GM18861 (cell line): ENCODE measurements around the gene MROH7.

Experiments used
- ATAC-seq: cut with Tn5 transposase; IDR thresholded peaks from one replicate; pipeline ENCODE4 v1.9.1; 2021; ENCODE audit not compliant: unreplicated experiment

Gene MROH7

DNA sequence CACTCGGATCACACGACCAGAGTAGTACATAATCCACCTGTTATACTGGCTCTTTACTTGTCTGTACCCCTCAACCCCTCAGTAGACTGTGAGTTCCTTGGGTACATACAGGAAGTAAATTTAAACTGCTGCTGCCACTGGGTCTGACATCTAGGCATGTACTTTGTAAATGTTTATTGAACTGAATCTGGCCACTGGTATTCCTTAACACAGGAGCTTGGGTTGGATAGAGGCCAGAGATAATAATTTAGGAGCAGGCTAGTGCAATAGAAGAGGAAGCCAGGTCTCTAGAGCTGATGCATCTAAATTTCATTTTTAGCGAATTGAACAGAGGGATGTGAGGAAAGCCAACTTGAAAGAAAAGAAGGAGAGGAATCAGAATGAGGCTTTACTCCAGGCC lies 86.4 kb downstream of the MROH7 start:
- no peak for ATAC-seq

DNA sequence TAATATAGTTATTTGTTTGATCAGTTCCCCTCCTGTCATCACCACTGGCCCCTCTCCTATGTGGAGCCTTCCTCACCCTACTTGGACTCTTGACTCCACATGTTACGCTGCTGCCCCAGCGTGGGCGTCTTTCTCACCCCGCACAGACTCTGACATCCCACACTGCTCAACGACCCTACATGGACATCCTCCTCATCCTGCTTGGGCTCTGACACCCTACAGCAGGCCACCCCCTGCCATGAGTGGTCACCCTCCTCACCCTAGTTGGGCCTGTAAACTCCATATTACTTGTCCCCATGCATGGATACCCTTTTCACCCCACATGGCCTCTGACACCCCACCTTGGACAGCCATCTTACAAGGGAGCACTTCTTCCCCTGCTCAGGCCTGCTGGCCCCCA lies 95.1 kb downstream of the MROH7 start:
- ATAC-seq = no peak

DNA sequence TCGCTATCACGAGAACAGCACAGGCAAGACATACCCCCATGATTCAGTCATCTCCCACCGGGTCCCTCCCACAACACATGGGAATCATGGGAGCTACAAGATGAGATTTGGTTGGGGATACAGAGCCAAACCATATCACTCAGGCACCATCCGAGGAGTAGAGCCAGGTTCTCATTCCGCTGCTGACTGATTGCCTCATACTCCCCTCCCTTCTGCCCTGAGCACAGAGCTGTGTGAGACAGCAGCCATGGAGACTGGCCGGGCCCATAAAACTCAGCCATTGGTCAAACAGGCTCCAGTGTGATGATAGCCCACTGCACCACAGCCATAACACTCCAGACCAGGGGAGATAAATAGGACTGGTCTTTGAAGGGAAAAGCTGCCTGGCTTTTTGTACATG lies 96.7 kb downstream of the MROH7 start:
- no peak for ATAC-seq

DNA sequence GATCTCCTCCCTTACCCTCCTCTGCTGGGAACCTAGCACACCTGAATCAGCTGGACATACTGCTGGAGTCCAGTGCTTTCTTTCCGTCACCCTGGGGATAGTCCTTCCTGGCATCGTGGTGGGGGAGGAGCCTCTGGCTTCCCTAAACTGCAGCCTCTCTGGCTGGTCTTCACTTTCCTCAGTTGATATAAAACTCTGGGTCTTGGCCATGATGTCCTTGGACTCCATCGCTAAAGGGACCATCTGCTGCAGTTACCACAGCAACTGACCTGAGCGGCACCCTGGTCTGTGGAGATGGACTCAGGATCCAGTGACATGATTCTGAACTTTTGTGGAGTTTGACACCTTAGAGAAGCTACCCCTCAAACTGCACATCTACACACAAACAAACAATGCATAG lies 99.9 kb downstream of the MROH7 start:
- no peak for ATAC-seq

DNA sequence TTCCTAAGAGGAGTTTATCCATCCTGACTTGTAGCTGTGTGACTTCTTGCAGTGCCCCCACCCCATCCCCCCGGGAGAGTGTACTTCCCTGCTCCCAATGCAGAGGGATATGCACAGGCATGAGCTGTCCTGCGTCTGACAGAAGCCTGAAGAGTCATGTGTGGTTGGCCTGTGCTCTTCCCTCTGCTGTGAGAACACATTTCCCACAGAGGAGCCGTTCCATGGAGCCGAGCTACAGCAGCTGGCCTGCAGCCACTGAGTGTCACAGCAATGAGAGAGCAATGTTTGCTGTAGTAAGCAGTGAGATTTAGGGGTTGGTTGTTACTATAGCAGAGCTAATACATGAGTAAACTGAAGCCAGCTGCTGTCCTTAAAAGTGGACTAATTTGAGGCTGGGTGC lies 100.7 kb downstream of the MROH7 start:
- no peak for ATAC-seq

DNA sequence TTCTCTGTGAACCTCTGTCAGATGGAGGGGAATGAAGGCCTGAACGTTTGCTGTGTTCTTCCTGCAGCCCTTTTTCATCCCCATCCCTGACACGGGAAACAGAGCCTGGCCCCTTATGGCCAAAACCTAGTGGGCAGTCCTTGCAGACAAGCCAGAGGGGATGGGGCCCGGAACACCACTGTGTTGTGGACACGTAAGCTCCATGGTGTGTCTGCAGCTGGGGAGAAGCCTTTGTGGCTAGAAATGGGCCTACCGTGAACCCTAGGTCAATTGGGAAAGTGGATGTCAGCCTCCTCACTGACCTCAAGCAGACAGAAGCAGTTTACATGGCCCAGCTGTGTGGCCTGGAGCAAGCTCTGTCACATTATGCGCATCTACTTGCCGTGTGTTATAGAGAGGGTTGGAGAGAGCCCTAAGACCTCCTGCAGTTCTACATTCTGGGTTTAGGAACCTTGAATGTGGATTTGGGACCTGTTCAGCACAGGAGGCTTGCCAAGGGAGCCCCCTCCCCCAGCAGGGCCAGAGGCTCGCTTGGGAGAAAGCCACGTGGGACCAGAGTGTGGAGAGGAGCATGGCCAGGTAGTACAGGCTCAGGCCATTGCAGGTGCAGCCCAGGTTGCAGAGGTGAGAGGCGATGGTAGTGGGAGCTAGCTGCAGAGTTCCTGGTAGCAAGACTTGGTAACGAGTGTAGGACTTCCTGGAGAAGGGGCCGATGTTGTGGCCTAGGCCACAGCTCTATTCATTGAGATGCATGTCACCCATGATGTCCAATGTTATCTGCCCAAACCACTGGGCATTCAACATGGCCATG lies 102.0 kb downstream of the MROH7 start:
- ATAC-seq = no peak

DNA sequence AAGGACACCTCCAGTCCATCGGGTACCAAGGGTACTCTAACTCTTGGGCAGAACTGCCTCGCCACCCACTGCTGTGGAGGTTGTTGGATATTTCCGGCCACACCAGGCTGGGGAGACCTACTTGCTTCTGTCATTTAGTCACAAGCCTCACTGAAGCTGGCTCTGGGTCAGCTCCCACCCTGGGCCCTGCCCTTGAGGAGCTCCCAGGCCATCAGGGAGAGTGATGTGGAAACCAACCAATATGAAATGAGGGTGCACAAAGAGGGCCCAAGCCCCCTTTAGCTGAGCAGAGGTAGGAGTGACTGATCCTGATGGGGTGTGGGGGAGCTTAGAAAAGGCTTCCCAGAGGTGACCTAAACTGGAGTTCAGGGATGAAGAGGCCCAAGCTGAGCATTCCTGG lies 103.1 kb downstream of the MROH7 start:
- ATAC-seq = no peak

DNA sequence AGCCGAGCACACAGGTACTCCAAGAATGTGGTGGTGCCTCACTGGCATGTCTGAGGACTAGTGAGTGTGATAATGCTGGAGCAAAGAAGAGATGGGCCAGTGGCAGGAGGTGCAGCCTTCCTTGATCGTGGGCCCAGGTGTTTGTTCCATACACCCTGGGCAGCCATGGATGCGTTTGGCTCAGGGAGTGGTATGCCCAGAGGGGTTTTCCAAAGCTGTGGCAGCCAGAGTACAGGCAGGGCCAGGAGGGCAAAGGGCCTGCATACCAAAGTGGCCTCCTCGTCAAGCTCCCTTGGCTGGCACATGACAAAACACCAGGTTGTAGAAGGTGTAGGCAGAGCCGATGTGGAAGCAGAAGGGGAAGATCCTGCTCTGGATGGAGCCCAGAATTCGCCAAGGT lies 103.7 kb downstream of the MROH7 start:
- no peak for ATAC-seq

DNA sequence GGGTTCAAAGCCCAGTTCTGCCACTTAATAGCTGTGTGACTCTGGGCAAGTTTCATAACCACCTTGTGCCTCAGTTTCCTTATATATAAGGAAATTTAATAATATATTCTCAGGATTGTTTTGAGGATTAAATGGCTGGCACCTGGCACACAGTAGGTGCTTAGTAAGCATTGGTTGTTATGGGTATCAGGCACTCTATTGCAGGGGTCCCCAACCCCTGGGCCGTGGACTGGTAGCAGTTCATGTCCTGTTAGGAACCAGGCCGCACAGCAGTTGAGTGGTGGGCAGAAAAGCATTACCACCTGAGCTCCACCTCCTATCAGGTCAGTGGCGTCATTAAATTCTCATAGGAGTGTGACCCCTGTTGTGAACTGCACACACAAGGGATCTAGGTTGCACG lies 104.3 kb downstream of the MROH7 start:
- no peak for ATAC-seq

DNA sequence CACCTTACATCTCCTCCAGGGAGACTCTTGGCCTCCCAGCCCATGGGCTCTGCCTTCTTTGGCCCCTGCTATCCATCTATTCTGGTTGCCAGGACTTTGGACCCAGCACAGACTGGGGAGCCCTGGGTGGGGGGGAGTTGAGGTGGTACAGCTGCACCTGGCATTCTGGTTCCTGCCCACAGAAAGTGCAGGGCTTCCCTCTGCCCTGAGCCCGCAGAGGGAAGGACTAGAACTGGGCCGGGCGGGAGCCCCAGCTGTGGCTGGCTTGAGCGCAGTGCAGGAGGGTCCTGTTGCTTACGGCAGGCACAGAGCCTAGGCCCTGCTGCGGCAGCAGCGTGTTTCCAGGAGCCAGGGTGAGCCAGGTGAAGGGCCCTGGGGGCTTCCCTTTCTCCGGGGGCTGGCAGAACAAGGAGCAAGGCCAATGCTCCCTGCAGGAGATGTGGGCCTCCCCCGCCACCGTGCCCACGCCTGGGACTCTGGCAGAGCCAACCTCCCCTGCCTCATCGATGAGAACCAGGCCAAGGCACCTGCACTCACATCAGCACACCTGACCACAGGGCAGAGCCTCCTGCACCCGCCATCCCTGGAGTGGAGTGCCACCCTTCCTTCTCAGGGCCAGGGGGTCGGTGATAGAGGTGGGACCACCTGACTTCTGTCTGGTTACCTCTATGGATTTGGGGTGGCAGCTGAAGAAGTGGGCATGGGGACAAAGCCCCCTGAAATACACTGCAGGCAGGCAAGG lies 106.7 kb downstream of the MROH7 start:
- no peak for ATAC-seq

DNA sequence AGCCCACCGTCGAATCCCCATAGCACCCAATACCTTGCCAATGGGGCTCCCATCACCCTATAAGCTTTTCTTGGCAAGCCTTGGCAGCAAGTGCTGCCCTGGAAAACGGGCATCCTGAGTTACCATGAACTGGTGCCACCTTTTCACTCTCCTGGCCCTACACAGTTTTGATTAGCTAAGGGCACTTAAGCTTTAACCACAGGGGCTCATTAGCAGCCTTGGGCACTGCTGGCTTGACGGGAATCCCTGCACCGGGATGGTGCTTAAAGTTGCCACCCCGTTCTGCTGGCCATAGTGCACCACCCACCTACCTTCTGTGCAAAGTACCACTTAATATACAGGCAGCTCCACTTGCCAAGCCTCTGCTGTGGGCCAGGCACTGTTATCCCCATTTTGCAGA lies 109.0 kb downstream of the MROH7 start:
- ATAC-seq = no peak

DNA sequence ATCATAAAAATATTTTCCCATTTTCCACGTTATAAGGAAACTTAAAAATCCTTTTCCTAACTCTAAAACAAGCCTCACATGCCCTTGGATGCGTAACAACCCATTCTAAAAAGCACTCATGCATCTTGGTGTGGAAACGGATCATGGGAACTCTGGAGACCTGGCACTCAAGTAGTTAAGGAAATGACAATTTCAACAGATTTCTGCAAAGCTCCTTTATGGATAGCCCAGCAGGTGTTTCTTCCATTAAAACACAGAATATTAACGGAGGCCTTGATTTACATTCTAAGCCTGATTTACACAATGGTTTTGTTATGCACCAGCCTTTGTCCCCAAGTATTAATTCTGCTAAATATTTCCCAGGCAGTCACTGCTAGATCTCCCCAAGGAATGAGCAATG lies 109.8 kb downstream of the MROH7 start:
- no peak for ATAC-seq

DNA sequence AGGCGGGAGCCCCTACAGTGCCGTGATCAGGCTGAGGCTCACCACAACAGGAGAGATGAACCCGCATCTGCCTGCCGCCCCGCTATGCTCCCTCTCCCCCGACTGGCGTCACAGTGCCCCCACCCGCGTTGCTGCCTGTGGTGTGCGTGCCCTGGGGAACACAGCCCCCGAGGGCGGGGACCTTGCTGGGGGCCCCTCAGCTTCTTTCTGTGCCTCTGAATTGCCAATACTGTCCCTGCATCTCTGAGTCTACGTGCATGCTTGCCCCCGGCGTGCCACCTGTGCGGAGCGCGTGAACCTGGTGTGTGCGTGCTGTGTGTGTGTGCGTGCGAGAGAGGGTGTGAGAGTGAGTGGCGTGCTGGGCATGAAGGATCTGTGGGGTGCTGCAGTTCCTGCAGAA lies 112.5 kb downstream of the MROH7 start:
- ATAC-seq = no peak

DNA sequence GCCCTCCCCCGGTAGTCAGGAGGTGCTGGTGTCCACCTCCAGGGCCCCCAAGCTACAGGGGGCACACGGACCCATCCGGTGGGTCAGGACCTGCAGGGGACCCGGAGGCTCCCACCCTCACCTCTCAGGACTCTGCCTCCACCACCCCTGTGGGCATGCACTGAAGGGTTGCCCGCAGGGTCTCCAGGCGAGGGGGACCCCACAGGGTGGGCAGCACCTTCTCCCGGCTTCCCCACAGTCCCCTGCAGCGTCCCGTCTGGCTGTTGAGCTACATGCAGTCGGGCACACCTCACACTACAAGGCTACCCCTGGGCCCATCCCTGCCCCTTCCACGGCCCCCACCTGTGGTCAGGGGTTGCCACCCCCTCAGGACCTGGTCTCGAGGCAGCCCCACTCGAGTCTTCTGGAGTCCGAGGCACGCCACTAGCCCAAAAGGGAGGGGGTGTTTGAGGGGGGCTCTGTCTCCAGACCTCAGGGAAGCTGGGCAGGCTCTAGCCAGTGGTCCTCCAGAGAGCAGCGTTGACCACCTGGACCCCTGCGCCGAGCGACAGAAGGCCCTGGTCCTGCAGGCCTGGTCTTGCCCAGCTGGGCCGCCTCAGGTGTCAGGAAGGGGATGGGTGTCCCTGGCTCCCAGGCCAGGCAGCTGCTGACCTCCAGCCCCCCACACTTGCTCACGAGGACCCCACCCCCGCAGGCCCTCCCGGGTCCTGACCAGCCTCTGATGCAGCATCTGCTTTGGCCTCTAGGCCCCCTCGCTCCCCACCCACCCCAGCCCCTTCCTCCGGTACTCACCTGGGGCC lies 113.1 kb downstream of the MROH7 start:
- ATAC-seq = no peak

DNA sequence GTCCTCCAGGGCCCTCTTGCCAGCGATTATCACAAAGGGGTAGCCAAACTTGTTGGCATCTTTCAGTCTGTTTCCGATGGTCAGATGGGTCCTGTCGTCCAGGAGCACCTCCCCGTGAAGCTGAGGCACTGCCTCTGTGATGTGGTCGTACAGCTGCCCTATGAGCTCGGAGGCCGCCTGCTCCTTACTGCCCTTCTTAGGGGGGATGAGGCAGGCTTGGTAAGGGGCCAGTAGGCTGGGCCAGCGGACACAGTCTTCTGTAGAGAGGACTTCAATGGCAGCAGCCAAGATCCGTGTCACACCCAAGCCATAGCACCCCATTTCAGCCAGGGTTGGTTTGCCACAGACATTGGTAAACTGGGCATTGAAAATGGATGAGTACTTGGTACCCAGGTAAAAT lies 116.2 kb downstream of the MROH7 start:
- no peak for ATAC-seq

DNA sequence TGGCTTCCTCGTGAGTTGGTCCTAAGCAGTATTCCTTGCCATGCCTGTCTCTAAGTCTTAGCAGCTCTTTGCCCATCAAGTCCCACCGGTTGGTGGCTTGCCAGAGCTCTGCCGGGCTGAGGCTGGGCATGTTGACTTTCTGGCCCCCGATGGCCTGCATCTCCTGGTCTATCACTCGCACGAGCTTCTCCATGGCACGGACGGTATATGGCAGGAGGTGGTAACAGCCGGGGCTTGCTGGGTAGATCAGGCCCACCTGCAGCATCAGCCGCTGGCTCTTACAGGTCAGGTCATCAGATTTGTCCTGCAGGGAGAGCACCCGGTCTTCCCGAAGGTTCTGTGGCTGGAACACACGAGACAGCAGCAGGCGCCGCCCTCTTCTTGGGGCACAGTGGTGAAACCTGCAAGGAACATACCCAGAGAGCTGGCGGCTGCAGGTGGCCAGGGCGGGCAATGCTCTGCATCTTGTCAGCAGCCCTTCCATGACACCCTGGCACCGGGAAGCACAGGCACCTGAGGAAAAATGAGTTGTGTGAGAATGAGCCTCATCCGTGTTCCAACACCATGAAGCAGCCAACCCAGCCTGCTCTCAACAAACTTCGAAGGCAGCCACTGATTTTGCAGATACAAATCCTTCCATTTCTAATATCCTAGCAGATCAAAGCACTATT lies 117.2 kb downstream of the MROH7 start:
- no peak for ATAC-seq
